HepG2 (cell line): Measurements from ENCODE around the gene SLC51B. TPM values are rescaled to one million over a fixed set of nuclear protein-coding genes. Genes with fewer than 3 reads are reported as not detected.
A peak's percentile ranks its signal among the peaks of the same experiment; 100 is the strongest.

ENCODE experiments used
- CENPT ChIP-seq: sonication (generic); formaldehyde crosslinking; IDR thresholded peaks from 2 replicates; pipeline ENCODE4 v1.8.0; 2022; ENCODE audit warnings: low read depth, mild to moderate bottlenecking, moderate library complexity, missing genetic modification reagents
- ELF4 ChIP-seq: sonication (generic); formaldehyde crosslinking; IDR thresholded peaks from 2 replicates; pipeline ENCODE4 v1.5.0; 2020; ENCODE audit warnings: missing genetic modification reagents, mild to moderate bottlenecking, moderate library complexity, borderline replicate concordance
- HNRNPK ChIP-seq: fragments of 200-400 bp; formaldehyde crosslinking; IDR thresholded peaks from 2 replicates; pipeline ENCODE4 v1.6.1; 2018; ENCODE audit warnings: low read length, low read depth, moderate library complexity, mild to moderate bottlenecking; ENCODE audit not compliant: poor library complexity, severe bottlenecking
- HOXA5 ChIP-seq: sonication (generic); formaldehyde crosslinking; IDR thresholded peaks from 2 replicates; pipeline ENCODE4 v1.4.0; 2020; ENCODE audit warnings: missing genetic modification reagents
- JARID2 ChIP-seq: sonication (generic); formaldehyde crosslinking; IDR thresholded peaks from 2 replicates; pipeline ENCODE4 v1.8.1; 2023; ENCODE audit warnings: missing genetic modification reagents, inconsistent platforms; ENCODE audit not compliant: insufficient replicate concordance
- KLF11 ChIP-seq: IDR thresholded peaks from 2 replicates; pipeline ENCODE4 v1.6.1; 2016; ENCODE audit warnings: missing compliant biosample characterization
- KMT2B ChIP-seq: IDR thresholded peaks from 2 replicates; pipeline ENCODE4 v1.6.1; 2016; ENCODE audit warnings: missing genetic modification reagents, missing compliant biosample characterization
- NFE2L1 ChIP-seq: sonication (generic); formaldehyde crosslinking; IDR thresholded peaks from 2 replicates; pipeline ENCODE4 v1.4.0; 2020; ENCODE audit warnings: missing genetic modification reagents, mild to moderate bottlenecking, borderline replicate concordance
- NR1H2 ChIP-seq: sonication (generic); formaldehyde crosslinking; IDR thresholded peaks from 2 replicates; pipeline ENCODE4 v1.8.1; 2022; ENCODE audit warnings: low read depth, missing genetic modification reagents, borderline replicate concordance
- NR2F6 ChIP-seq, 2 experiments: IDR thresholded peaks; 2 replicates each; pipeline ENCODE4 v1.6.1; 2016; ENCODE audit warnings: antibody characterized with exemption in 1 of 2, mild to moderate bottlenecking in 1 of 2
- PHF5A ChIP-seq: IDR thresholded peaks from one replicate; pipeline ENCODE4 v1.6.1; 2018; ENCODE audit warnings: low read depth, missing genetic modification reagents; ENCODE audit not compliant: unreplicated experiment
- TRIM24 ChIP-seq: sonication (generic); formaldehyde crosslinking; IDR thresholded peaks from 2 replicates; pipeline ENCODE4 v1.8.0; 2022; ENCODE audit warnings: mild to moderate bottlenecking, missing genetic modification reagents
- ZKSCAN1 ChIP-seq: fragments of 150-350 bp; IDR thresholded peaks from 2 replicates; pipeline ENCODE4 v1.6.1; 2014; ENCODE audit warnings: low read length
- ZNF124 ChIP-seq: sonication (generic); formaldehyde crosslinking; IDR thresholded peaks from 2 replicates; pipeline ENCODE4 v1.4.0; 2020; ENCODE audit warnings: missing genetic modification reagents
- ZNF24 ChIP-seq: fragments of 450-650 bp; IDR thresholded peaks from 2 replicates; pipeline ENCODE4 v1.6.1; 2017; ENCODE audit warnings: antibody characterized with exemption, mild to moderate bottlenecking
- ZNF3 ChIP-seq: IDR thresholded peaks from 2 replicates; pipeline ENCODE4 v1.7.0; 2017; ENCODE audit warnings: inconsistent platforms
- ZNF335 ChIP-seq: sonication (generic); formaldehyde crosslinking; IDR thresholded peaks from 2 replicates; pipeline ENCODE4 v1.4.0; 2020; ENCODE audit warnings: missing genetic modification reagents
- ZNF343 ChIP-seq: sonication (generic); formaldehyde crosslinking; IDR thresholded peaks from 2 replicates; pipeline ENCODE4 v1.4.0; 2020; ENCODE audit warnings: mild to moderate bottlenecking, missing genetic modification reagents
- ZNF546 ChIP-seq: sonication (generic); formaldehyde crosslinking; conservative IDR thresholded peaks from 2 replicates; pipeline ENCODE4 v1.8.1; 2023; ENCODE audit warnings: mild to moderate bottlenecking, missing genetic modification reagents
- ZNF607 ChIP-seq: sonication (generic); formaldehyde crosslinking; IDR thresholded peaks from 2 replicates; pipeline ENCODE4 v1.5.1; 2020; ENCODE audit warnings: missing genetic modification reagents, mild to moderate bottlenecking, borderline replicate concordance
- ZNF7 ChIP-seq: IDR thresholded peaks from 2 replicates; pipeline ENCODE4 v1.6.1; 2016; ENCODE audit warnings: missing biosample characterization, missing genetic modification reagents
- ZNF724P ChIP-seq: sonication (generic); formaldehyde crosslinking; IDR thresholded peaks from 2 replicates; pipeline ENCODE4 v1.8.0; 2022; ENCODE audit warnings: missing genetic modification reagents, borderline replicate concordance
- ZNF749 ChIP-seq: sonication (generic); formaldehyde crosslinking; IDR thresholded peaks from 2 replicates; pipeline ENCODE4 v1.8.0; 2022; ENCODE audit warnings: mild to moderate bottlenecking, missing genetic modification reagents, moderate library complexity, borderline replicate concordance
- ZNF773 ChIP-seq: sonication (generic); formaldehyde crosslinking; IDR thresholded peaks from 2 replicates; pipeline ENCODE4 v1.4.0; 2020; ENCODE audit warnings: missing genetic modification reagents, borderline replicate concordance
- polyA plus RNA-seq, 8 experiments: library from polyadenylated mRNA; depleted of rRNA in 3 of 8; stranded (reverse) in 7 of 8; unstranded in 1 of 8; fragments of >200 nt; fragmentation: Illumina TruSeq in 4 of 8; extraction: Trizol in 4 of 8; gene quantifications; 2 replicates each; pipeline versions ENCODE4 v1.2.1 to v1.2.3, GENCODE V29; 2011 to 2016; ENCODE audit warnings: low read depth in 4 of 8, missing spikeins in 1 of 8, mixed read lengths in 1 of 8; ENCODE audit not compliant: insufficient read depth in 1 of 8
- total RNA-seq, 5 experiments: library from RNA; depleted of rRNA; stranded (reverse); fragments of >200 nt; fragmentation: Illumina TruSeq; extraction: Trizol; gene quantifications; 2 replicates each; pipeline ENCODE4 v1.2.3, GENCODE V29; 2016; ENCODE audit warnings: low read depth in 1 of 5
- TF ChIP-seq, protein P1 (sequence below): sonication (generic); formaldehyde crosslinking; IDR thresholded peaks from 2 replicates; pipeline ENCODE4 v1.4.0; 2020; ENCODE audit warnings: missing genetic modification reagents
- TF ChIP-seq, protein P2 (sequence below): sonication (generic); formaldehyde crosslinking; IDR thresholded peaks from 2 replicates; pipeline ENCODE4 v1.8.1; 2023; ENCODE audit warnings: mild to moderate bottlenecking, inconsistent platforms, moderate library complexity, missing genetic modification reagents, borderline replicate concordance
- TF ChIP-seq, protein P3 (sequence below): sonication (generic); formaldehyde crosslinking; IDR thresholded peaks from 2 replicates; pipeline ENCODE4 v1.5.0; 2020; ENCODE audit warnings: missing genetic modification reagents

SLC51B gene
- total and polyA plus RNA-seq, 2 of the 13 experiments (the other 11 are each of a cell fraction or from before 2014, with no cell fraction given) = 14.9 to 17.1 TPM

DNA sequence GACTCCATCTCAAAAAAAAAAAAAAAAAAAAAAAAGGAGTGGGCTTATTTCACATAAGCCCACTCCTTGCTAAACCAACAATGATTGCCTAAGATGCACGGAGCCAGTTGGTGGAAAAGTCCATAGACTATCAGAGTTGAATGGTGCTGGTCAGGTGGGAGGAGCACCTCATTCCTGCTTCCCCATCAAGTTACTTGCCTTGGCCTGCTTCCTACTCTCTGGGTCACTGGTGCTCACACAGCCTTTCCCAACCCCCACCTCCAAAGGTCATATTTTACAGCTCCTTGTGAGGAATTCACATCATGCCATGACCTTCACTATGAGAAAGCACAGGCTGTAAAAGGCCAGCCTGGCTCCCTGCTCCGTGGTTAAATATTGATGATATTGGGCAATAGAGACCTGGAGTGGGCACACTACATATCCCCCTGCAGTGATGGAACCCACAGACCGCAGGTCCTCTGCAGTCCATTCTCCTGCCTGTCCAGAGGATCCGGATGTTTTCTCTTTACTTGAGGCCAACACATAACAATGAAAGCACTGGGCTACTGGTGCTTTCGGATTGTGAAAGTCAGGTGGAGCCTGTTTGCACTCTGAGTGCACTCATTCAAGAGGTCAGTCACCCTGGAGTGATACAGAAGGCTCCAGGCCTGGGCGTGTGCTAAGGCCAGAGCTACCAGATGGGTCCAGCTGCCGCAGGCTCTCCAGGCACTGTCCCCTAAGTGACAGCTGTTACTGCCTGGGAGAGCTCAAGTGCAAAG, at the start of gene SLC51B (continued):
- TF ChIP-seq NR1H2 (CRISPR knock-in tag) = no peak
- TF ChIP-seq, protein P1, sequence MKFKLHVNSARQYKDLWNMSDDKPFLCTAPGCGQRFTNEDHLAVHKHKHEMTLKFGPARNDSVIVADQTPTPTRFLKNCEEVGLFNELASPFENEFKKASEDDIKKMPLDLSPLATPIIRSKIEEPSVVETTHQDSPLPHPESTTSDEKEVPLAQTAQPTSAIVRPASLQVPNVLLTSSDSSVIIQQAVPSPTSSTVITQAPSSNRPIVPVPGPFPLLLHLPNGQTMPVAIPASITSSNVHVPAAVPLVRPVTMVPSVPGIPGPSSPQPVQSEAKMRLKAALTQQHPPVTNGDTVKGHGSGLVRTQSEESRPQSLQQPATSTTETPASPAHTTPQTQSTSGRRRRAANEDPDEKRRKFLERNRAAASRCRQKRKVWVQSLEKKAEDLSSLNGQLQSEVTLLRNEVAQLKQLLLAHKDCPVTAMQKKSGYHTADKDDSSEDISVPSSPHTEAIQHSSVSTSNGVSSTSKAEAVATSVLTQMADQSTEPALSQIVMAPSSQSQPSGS = peak; percentile 67; the same call in 1 of the 2 replicates
- no peak for TF ChIP-seq NFE2L1 (CRISPR knock-in tag)
- no peak for TF ChIP-seq ZNF773 (CRISPR knock-in tag)
- TF ChIP-seq ZNF7 (CRISPR knock-in tag) = peak; percentile 15; the same call in 1 of the 2 replicates
- no peak for TF ChIP-seq ZNF3
- TF ChIP-seq HNRNPK = no peak
- no peak for TF ChIP-seq ZKSCAN1
- TF ChIP-seq, protein P2, sequence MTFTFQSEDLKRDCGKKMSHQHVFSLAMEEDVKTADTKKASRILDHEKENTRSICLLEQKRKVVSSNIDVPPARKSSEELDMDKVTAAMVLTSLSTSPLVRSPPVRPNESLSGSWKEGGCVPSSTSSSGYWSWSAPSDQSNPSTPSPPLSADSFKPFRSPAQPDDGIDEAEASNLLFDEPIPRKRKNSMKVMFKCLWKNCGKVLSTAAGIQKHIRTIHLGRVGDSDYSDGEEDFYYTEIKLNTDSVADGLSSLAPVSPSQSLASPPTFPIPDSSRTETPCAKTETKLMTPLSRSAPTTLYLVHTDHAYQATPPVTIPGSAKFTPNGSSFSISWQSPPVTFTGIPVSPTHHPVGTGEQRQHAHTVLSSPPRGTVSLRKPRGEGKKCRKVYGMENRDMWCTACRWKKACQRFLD (CRISPR knock-in tag) = no peak
- TF ChIP-seq NR2F6 (IDR thresholded peaks at IDR 0.05) = peak; percentile 91
- TF ChIP-seq NR2F6 (CRISPR knock-in tag; IDR thresholded peaks at IDR 0.05) = peak; percentile 96
- TF ChIP-seq ZNF724P (CRISPR knock-in tag) = no peak
- TF ChIP-seq ZNF546 (CRISPR knock-in tag) = no peak
- TF ChIP-seq KLF11 = peak; percentile 77; the same call in 1 of the 2 replicates
- peak; percentile 76 for TF ChIP-seq ZNF343 (CRISPR knock-in tag)
- no peak; the same call in 1 of the 2 replicates for TF ChIP-seq KMT2B (CRISPR knock-in tag)
- TF ChIP-seq CENPT = no peak
- no peak for TF ChIP-seq ELF4
- no peak for TF ChIP-seq ZNF124 (CRISPR knock-in tag)
- TF ChIP-seq ZNF335 (CRISPR knock-in tag) = peak; percentile 85
- TF ChIP-seq HOXA5 (CRISPR knock-in tag) = no peak
- TF ChIP-seq ZNF607 = peak; percentile 73; the same call in 1 of the 2 replicates
- TF ChIP-seq JARID2 (CRISPR knock-in tag) = peak; percentile 41
- peak; percentile 47; the same call in 1 of the 2 replicates for TF ChIP-seq ZNF749 (CRISPR knock-in tag)
- TF ChIP-seq, protein P3, sequence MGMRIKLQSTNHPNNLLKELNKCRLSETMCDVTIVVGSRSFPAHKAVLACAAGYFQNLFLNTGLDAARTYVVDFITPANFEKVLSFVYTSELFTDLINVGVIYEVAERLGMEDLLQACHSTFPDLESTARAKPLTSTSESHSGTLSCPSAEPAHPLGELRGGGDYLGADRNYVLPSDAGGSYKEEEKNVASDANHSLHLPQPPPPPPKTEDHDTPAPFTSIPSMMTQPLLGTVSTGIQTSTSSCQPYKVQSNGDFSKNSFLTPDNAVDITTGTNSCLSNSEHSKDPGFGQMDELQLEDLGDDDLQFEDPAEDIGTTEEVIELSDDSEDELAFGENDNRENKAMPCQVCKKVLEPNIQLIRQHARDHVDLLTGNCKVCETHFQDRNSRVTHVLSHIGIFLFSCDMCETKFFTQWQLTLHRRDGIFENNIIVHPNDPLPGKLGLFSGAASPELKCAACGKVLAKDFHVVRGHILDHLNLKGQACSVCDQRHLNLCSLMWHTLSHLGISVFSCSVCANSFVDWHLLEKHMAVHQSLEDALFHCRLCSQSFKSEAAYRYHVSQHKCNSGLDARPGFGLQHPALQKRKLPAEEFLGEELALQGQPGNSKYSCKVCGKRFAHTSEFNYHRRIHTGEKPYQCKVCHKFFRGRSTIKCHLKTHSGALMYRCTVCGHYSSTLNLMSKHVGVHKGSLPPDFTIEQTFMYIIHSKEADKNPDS (CRISPR knock-in tag) = 0 out of 2 replicates have a peak, but pooled peaks have one; percentile 61
- TF ChIP-seq ZNF24 = 0 out of 2 replicates have a peak, but pooled peaks have one; percentile 25
- peak; percentile 89 for TF ChIP-seq PHF5A (CRISPR knock-in tag)
- 0 out of 2 replicates have a peak, but pooled peaks have one; percentile 58 for TF ChIP-seq TRIM24 (CRISPR knock-in tag)
